ENCODE data around the gene LRRC10. TPM values are rescaled to one million over a fixed set of nuclear protein-coding genes. Genes with fewer than 3 reads are reported as not detected.

The LRRC10 gene
- polyA plus RNA-seq, 1 donor from 2014 or later, result not detected

DNA sequence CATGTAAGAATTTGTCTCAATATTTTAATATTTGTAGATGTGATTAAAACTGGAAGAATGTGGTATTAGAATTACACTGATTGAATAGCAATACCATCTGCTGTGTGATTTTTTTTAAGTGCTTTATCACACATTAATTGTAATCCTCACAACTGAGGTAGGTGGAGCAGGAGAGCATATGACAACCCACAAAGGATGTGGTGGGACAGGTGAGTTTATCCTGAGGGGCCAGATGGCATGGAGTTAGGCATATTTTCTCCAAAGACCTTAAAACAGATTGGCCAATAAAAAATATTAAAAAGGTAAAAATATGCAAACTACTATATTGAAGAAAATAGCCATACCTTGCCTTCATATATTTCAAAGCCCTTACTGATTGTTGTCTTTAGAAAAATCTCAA is 7.8 kb downstream of the LRRC10 start:
- TF ChIP-seq SMC3 (conservative IDR thresholded peaks at IDR 0.05; ENCODE audit: poor library complexity) (no peak), RAD21 (conservative IDR thresholded peaks at IDR 0.05) (no peak), POLR2AphosphoS5 (IDR thresholded peaks at IDR 0.05) (no peak), MXI1 (conservative IDR thresholded peaks at IDR 0.05; ENCODE audit: poor library complexity, severe bottlenecking) (no peak), TAF1 (IDR thresholded peaks at IDR 0.05; ENCODE audit: low read depth) (no peak), EP300 (conservative IDR thresholded peaks at IDR 0.05; ENCODE audit: poor library complexity, severe bottlenecking) (no peak), EZH2 (IDR thresholded peaks at IDR 0.05; ENCODE audit: borderline replicate concordance, insufficient read depth, low read length, poor library complexity, severe bottlenecking) (no peak)
- TF ChIP-seq, protein P1, sequence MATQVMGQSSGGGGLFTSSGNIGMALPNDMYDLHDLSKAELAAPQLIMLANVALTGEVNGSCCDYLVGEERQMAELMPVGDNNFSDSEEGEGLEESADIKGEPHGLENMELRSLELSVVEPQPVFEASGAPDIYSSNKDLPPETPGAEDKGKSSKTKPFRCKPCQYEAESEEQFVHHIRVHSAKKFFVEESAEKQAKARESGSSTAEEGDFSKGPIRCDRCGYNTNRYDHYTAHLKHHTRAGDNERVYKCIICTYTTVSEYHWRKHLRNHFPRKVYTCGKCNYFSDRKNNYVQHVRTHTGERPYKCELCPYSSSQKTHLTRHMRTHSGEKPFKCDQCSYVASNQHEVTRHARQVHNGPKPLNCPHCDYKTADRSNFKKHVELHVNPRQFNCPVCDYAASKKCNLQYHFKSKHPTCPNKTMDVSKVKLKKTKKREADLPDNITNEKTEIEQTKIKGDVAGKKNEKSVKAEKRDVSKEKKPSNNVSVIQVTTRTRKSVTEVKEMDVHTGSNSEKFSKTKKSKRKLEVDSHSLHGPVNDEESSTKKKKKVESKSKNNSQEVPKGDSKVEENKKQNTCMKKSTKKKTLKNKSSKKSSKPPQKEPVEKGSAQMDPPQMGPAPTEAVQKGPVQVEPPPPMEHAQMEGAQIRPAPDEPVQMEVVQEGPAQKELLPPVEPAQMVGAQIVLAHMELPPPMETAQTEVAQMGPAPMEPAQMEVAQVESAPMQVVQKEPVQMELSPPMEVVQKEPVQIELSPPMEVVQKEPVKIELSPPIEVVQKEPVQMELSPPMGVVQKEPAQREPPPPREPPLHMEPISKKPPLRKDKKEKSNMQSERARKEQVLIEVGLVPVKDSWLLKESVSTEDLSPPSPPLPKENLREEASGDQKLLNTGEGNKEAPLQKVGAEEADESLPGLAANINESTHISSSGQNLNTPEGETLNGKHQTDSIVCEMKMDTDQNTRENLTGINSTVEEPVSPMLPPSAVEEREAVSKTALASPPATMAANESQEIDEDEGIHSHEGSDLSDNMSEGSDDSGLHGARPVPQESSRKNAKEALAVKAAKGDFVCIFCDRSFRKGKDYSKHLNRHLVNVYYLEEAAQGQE (IDR thresholded peaks at IDR 0.05; ENCODE audit: borderline replicate concordance), result no peak
- TF ChIP-seq, protein P2, sequence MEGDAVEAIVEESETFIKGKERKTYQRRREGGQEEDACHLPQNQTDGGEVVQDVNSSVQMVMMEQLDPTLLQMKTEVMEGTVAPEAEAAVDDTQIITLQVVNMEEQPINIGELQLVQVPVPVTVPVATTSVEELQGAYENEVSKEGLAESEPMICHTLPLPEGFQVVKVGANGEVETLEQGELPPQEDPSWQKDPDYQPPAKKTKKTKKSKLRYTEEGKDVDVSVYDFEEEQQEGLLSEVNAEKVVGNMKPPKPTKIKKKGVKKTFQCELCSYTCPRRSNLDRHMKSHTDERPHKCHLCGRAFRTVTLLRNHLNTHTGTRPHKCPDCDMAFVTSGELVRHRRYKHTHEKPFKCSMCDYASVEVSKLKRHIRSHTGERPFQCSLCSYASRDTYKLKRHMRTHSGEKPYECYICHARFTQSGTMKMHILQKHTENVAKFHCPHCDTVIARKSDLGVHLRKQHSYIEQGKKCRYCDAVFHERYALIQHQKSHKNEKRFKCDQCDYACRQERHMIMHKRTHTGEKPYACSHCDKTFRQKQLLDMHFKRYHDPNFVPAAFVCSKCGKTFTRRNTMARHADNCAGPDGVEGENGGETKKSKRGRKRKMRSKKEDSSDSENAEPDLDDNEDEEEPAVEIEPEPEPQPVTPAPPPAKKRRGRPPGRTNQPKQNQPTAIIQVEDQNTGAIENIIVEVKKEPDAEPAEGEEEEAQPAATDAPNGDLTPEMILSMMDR (IDR thresholded peaks at IDR 0.05; ENCODE audit: poor library complexity, severe bottlenecking), result no peak
- Histone ChIP-seq H3K36me3 (ENCODE audit: insufficient read depth, low read length) (peaks cover 34% of the 10 kb centered on the region), H3K79me2 (replicated peaks; ENCODE audit: insufficient read depth, low read length) (peaks cover 3% of the 10 kb centered on the region), H3K27ac (ENCODE audit: low read length) (no peak overlapping the region), H3K9me3 (ENCODE audit: low read length) (no peaks in the 10 kb centered on the region), H3F3A (ENCODE audit: insufficient read depth, low read length, poor library complexity, severe bottlenecking) (no peaks in the 10 kb centered on the region), H3K27me3 (ENCODE audit: insufficient read depth, low read depth, low read length) (no peaks in the 10 kb centered on the region), H3K9ac (ENCODE audit: low read length) (no peak overlapping the region), H4K20me1 (ENCODE audit: insufficient read depth) (no peaks in the 10 kb centered on the region), H2AFZ (ENCODE audit: low read depth, low read length) (no peak overlapping the region), H3K9me2 (ENCODE audit: insufficient read depth, low read length) (no peaks in the 10 kb centered on the region), H3K4me2 (ENCODE audit: low read length) (no peak overlapping the region), H3K4me3 (ENCODE audit: low read length) (no peak overlapping the region)

DNA sequence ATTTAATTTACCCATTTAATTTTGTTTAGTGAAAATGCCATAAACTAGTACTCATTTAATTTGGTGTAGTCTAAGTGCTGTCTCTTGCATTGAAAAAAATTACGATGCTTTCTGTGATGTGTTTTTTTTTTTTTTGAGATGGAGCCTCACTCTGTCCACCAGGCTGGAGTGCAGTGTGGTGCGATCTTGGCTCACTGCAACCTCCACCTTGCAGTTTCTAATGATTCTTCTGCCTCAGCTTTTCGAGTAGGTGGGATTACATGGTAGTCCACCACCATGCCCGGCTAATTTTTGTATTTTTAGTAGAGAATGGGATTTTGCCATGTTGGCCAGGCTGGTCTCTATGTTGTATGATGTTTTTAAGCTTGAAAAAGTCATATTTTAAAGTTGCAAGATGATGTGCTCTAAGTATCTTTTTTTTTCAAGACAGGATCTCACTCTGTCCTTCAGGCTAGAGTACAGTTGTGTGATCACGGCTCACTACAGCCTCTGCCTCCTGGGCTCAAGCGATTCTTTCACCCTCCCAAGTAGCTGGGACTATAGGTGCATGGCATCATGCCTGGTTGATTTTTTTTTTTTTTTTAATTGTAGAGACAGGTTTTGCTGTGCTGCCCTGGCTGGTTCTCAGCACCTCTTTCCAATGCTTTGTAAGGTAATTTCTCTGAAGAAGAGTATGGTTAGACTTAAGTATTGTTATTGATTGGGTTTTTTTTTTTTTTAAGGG is 8.6 kb downstream of the LRRC10 start:
- TF ChIP-seq, protein P2 (IDR thresholded peaks at IDR 0.05; ENCODE audit: poor library complexity, severe bottlenecking), result no peak
- no peak for TF ChIP-seq POLR2AphosphoS5 (IDR thresholded peaks at IDR 0.05)
- TF ChIP-seq, protein P1 (IDR thresholded peaks at IDR 0.05; ENCODE audit: borderline replicate concordance), result no peak
- TF ChIP-seq EP300 (conservative IDR thresholded peaks at IDR 0.05; ENCODE audit: poor library complexity, severe bottlenecking), result no peak
- TF ChIP-seq EZH2 (IDR thresholded peaks at IDR 0.05; ENCODE audit: borderline replicate concordance, insufficient read depth, low read length, poor library complexity, severe bottlenecking), result no peak
- no peak overlapping the region for H2AFZ ChIP-seq (ENCODE audit: low read depth, low read length)
- H3F3A ChIP-seq (ENCODE audit: insufficient read depth, low read length, poor library complexity, severe bottlenecking), result no peaks in the 10 kb centered on the region
- H3K4me2 ChIP-seq (ENCODE audit: low read length), result no peak overlapping the region
- no peaks in the 10 kb centered on the region for H3K27me3 ChIP-seq (ENCODE audit: insufficient read depth, low read depth, low read length)
- H3K4me3 ChIP-seq (ENCODE audit: low read length), result no peak overlapping the region
- H3K9me3 ChIP-seq (ENCODE audit: low read length), result no peaks in the 10 kb centered on the region
- H3K79me2 ChIP-seq (replicated peaks; ENCODE audit: insufficient read depth, low read length), result peaks cover 3% of the 10 kb centered on the region
- no peak overlapping the region for H3K27ac ChIP-seq (ENCODE audit: low read length)
- no peaks in the 10 kb centered on the region for H3K9me2 ChIP-seq (ENCODE audit: insufficient read depth, low read length)
- H3K36me3 ChIP-seq (ENCODE audit: insufficient read depth, low read length), result peaks cover 42% of the 10 kb centered on the region
- no peak overlapping the region for H3K9ac ChIP-seq (ENCODE audit: low read length)
- no peaks in the 10 kb centered on the region for H4K20me1 ChIP-seq (ENCODE audit: insufficient read depth)
